ENCODE results near the gene XPO4. TPM values are rescaled to one million over a fixed set of nuclear protein-coding genes. Genes with fewer than 3 reads are reported as not detected.

XPO4 gene
- total RNA-seq, 3 donors from 2014 or later: 13.1 to 14.6 (median 13.5) TPM

DNA sequence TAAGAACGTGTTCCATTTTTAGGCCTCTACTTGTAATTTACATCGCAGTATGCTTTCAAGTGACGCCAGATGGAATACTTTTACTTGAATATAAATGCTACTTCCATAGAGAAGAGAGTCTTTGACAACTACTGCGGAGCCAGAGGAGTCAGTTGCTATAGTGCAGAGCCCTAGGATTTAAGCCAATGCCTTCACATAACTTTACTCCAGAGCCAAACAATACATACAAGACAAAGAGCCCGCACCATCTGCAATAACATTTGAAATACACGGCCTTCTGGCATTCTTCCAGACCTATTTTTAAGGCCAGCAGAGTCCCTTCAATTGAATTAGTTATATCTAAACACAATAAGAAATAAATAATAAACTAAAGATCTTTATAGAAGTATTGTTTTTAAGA, 59.4 kb downstream of the XPO4 start:
- DNase-seq (no peak), ATAC-seq (no peak)
- Histone ChIP-seq H3K9me3 (no peaks in the 10 kb centered on the region), H3K4me1 (ENCODE audit: low read depth) (peaks cover 5% of the 10 kb centered on the region), H3K4me3 (no peak overlapping the region), H3K36me3 (ENCODE audit: low read depth) (no peaks in the 10 kb centered on the region)
- TF ChIP-seq, protein P1, sequence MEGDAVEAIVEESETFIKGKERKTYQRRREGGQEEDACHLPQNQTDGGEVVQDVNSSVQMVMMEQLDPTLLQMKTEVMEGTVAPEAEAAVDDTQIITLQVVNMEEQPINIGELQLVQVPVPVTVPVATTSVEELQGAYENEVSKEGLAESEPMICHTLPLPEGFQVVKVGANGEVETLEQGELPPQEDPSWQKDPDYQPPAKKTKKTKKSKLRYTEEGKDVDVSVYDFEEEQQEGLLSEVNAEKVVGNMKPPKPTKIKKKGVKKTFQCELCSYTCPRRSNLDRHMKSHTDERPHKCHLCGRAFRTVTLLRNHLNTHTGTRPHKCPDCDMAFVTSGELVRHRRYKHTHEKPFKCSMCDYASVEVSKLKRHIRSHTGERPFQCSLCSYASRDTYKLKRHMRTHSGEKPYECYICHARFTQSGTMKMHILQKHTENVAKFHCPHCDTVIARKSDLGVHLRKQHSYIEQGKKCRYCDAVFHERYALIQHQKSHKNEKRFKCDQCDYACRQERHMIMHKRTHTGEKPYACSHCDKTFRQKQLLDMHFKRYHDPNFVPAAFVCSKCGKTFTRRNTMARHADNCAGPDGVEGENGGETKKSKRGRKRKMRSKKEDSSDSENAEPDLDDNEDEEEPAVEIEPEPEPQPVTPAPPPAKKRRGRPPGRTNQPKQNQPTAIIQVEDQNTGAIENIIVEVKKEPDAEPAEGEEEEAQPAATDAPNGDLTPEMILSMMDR (IDR thresholded peaks at IDR 0.05): no peak
- intact Hi-C loops (cut with DNase I, micrococcal nuclease): no loop called here

DNA sequence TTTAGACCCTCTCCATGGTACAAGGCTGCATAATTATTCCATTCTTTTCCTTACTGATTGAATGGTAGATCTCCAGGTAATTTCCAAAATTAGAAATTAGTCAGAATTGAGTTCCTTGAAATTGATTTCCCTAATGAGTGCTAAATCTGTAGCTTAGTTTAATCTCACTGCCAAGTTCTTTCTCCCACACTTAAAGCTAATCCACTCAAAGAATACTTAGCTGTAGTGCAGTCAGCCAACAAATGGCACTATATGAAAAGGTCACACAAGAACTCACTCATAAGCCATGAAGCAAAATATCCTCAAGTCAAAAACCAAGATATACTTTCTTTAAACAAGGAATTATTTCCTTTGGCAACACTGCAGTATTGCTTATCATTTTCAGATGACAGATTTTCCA, 62.0 kb downstream of the XPO4 start:
- intact Hi-C loops (cut with DNase I, micrococcal nuclease): no loop called here
- no peak overlapping the region for H3K4me3 ChIP-seq
- DNase-seq: no peak
- no peaks in the 10 kb centered on the region for H3K36me3 ChIP-seq (ENCODE audit: low read depth)
- no peak for ATAC-seq
- no peaks in the 10 kb centered on the region for H3K4me1 ChIP-seq (ENCODE audit: low read depth)
- TF ChIP-seq, protein P1 (IDR thresholded peaks at IDR 0.05): no peak
- no peaks in the 10 kb centered on the region for H3K9me3 ChIP-seq

DNA sequence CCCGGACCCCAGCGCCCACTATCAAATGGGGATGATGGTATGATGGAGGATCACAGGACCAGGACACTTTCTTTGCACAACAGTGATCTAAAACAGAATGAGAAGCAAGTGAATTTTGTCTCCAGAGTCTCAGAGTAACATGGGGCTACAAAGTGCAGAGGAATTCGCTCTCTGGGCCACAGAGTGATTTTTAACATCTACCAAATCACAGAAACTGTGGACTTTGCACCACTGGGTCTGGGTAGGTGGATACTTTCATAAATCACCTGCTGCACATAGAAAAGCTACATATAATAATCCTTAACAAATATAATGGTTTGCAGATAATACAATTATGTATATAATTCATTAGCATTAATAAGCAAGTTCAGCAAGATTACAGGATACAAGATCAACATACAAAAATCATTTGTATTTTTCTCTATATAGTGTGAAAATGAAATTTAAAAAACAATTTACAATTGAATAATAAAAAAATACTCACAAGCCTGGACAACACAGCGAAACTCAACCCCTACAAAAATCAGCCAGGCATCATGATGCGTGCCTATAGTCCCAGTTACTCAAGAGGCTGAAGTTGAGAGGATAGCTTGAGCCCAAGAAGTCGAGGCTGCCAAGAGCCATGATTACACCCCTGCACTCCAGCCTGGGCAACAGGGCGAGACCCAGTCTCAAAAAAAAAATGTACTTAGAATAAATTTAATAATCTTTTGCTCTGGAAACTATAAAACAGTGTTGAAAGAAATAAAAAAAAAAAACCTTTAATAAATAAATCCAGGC, 68.5 kb downstream of the XPO4 start:
- ATAC-seq (no peak), DNase-seq (no peak)
- no peak overlapping the region for H3K4me3 ChIP-seq
- H3K4me1 ChIP-seq (ENCODE audit: low read depth): no peaks in the 10 kb centered on the region
- intact Hi-C loops (cut with DNase I, micrococcal nuclease): no loop called here
- no peaks in the 10 kb centered on the region for H3K9me3 ChIP-seq
- H3K36me3 ChIP-seq (ENCODE audit: low read depth): no peaks in the 10 kb centered on the region
- TF ChIP-seq, protein P1 (IDR thresholded peaks at IDR 0.05): no peak

DNA sequence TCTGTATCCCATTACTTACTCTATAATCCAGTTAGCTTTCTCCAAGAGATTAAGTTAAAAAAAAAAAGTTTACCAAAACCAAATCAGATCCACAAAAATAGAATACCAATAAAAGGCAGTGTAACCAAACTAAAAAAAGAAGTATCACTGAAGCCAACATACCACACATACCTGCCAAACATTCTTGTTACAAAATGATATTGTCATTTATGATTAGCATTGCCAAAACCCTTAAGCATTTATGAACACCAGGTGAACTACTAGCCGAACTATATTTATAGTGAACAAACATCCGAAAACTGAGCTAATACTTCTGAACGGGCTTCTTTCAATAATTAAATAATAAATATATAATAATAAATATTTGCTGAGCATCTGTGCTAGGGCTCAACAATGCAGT, 69.7 kb downstream of the XPO4 start:
- intact Hi-C loops (cut with DNase I, micrococcal nuclease): no loop called here
- ATAC-seq: no peak
- Histone ChIP-seq H3K4me1 (ENCODE audit: low read depth) (no peaks in the 10 kb centered on the region), H3K9me3 (no peaks in the 10 kb centered on the region), H3K36me3 (ENCODE audit: low read depth) (no peaks in the 10 kb centered on the region), H3K4me3 (no peak overlapping the region)
- DNase-seq: no peak
- TF ChIP-seq, protein P1 (IDR thresholded peaks at IDR 0.05): no peak

DNA sequence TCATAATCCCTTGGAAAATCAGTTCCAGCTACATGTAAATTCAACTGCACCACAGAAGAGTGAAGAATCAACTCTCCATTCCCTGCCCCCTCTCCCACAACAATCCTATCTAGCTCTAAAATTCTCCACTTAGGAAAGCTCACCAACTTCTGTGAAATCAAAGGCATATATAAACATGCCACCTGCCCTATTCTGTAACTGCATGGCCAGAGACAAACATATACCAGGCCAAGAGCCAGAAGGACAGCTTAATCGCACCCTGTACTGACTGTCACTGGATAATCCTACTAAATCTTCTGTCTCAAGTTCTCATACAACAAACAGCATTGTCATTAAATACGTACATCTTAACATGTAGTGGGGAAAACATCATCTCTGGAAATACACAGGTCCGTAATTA, 70.6 kb downstream of the XPO4 start:
- DNase-seq (no peak), ATAC-seq (no peak)
- no peaks in the 10 kb centered on the region for H3K4me1 ChIP-seq (ENCODE audit: low read depth)
- no peaks in the 10 kb centered on the region for H3K9me3 ChIP-seq
- intact Hi-C loops (cut with DNase I, micrococcal nuclease): no loop called here
- TF ChIP-seq, protein P1 (IDR thresholded peaks at IDR 0.05): no peak
- H3K4me3 ChIP-seq: no peak overlapping the region
- H3K36me3 ChIP-seq (ENCODE audit: low read depth): no peaks in the 10 kb centered on the region

All from mucosa of descending colon (tissue), 3 donors.